H4 (cell line): ENCODE results near the gene KY. TPM values are rescaled to one million over a fixed set of nuclear protein-coding genes. Genes with fewer than 3 reads are reported as not detected.

Experiments used
- DNase-seq: peaks from one replicate; pipeline ENCODE4 v3.0.0-alpha.2; 2015; ENCODE audit warnings: low spot score
- total RNA-seq: library from RNA; depleted of rRNA; stranded (reverse); fragments of >200 nt; shearing (Covaris generic); gene quantifications from 2 replicates; pipeline ENCODE4 v1.2.3, GENCODE V29; 2014; rRNA removed

The KY gene
- 0.04 TPM in 1 of 2 replicates, not detected in the other for total RNA-seq

- no peak for DNase-seq
Measured at GRCh38 chr3:134650431-134651346, at the start of gene KY. Gene KY (minus strand): TSS chr3:134651022. CDS start chr3:134650960, 62 bp downstream.

- no peak for DNase-seq
Measured at GRCh38 chr3:134699721-134700120, 48.9 kb upstream of the KY start.

GRCh38 chr3:134699141-134699711, 48.4 kb upstream of the KY start:
- no peak for DNase-seq

- DNase-seq = no peak
Measured at GRCh38 chr3:134697830-134698689, 47.2 kb upstream of the KY start.

GRCh38 chr3:134696155-134696554, 45.3 kb upstream of the KY start:
- no peak for DNase-seq

- no peak for DNase-seq
Measured at GRCh38 chr3:134694946-134695543, 44.2 kb upstream of the KY start.

GRCh38 chr3:134694466-134694865, 43.6 kb upstream of the KY start:
- no peak for DNase-seq

GRCh38 chr3:134693804-134694203, 43.0 kb upstream of the KY start:
- DNase-seq = no peak

- DNase-seq = no peak
Measured at GRCh38 chr3:134693226-134693625, 42.4 kb upstream of the KY start.

GRCh38 chr3:134690226-134690625, 39.4 kb upstream of the KY start:
- no peak for DNase-seq

GRCh38 chr3:134687642-134688041, 36.8 kb upstream of the KY start:
- no peak for DNase-seq

GRCh38 chr3:134685929-134686802, 35.3 kb upstream of the KY start:
- no peak for DNase-seq

- no peak for DNase-seq
Measured at GRCh38 chr3:134682196-134682880, 31.5 kb upstream of the KY start.

- DNase-seq = no peak
Measured at GRCh38 chr3:134681522-134681900, 30.7 kb upstream of the KY start.

- DNase-seq = no peak
Measured at GRCh38 chr3:134680796-134681521, 30.1 kb upstream of the KY start.

- no peak for DNase-seq
Measured at GRCh38 chr3:134677987-134678308, 27.1 kb upstream of the KY start.

- peak; percentile 35 for DNase-seq
Measured at GRCh38 chr3:134677196-134677986, 26.6 kb upstream of the KY start.

GRCh38 chr3:134675726-134676256, 25.0 kb upstream of the KY start:
- DNase-seq = no peak

- no peak for DNase-seq
Measured at GRCh38 chr3:134672571-134672970, 21.7 kb upstream of the KY start.
